MM.1S (cell line): ENCODE results near the gene TIAM1.

Experiments
- CTCF ChIP-seq: fragments of 300-600 bp; sonication (generic); IDR thresholded peaks from 2 replicates; pipeline ENCODE4 v1.5.1; 2016; ENCODE audit warnings: antibody characterized with exemption, low read length, mixed read lengths
- EZH2 ChIP-seq: fragments of 300-600 bp; sonication (generic); optimal IDR thresholded peaks from 2 replicates; pipeline ENCODE3; 2017; ENCODE audit warnings: low read depth, mild to moderate bottlenecking, antibody characterized with exemption, low read length, mixed read lengths
- EZH2phosphoT487 ChIP-seq: fragments of 300-600 bp; sonication (generic); IDR thresholded peaks from 2 replicates; pipeline ENCODE4 v1.6.1; 2018; ENCODE audit warnings: antibody characterized with exemption, low read length

DNA sequence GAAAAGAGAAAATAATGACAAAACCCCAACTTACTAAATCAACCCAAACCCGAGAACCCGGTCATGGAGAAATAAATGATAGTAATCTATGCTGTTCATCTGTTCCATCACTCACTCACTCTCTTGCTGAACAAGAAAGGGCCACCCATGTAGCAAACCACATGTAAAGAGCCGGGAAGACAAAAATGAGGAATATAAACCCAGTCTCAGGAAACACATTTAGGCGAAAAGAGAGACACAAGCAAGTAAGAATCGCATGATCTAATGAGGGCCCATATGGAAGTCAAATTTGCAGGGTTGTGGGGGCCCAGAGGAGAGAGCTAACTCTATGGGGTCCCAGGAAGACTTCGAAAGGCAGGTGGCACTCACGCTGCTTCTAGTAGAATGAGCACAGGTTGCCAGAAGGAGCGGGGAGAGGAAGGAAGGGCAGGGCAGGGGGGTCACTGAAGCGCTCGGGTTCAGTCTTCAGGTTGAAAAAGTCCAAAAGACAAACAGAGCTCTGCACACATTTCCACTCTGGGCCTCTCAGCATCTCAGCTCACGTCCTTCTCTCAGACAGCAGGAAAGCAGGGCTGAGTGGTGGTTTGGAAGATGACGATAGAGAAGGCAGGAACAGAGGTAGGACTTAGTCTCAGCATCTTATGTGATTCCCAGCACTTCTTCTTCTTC lies 162.8 kb downstream of the TIAM1 start:
- TF ChIP-seq EZH2phosphoT487 (no peak), CTCF (no peak), EZH2 (no peak)
